GM23338 (cell line): Measurements from ENCODE around the gene NAB2. TPM values are rescaled to one million over a fixed set of nuclear protein-coding genes. Genes with fewer than 3 reads are reported as not detected.

ENCODE experiments used
- ATAC-seq: fragments of 200-7000 bp; cut with Tn5 transposase; 3 replicates; pipeline ENCODE4 v1.9.1; 2020
- DNase-seq: peaks from one replicate; pipeline ENCODE4 v3.0.0-alpha.2; 2015; ENCODE audit warnings: low spot score
- H2AFZ ChIP-seq: fragments of 200-600 bp; sonication (generic); 2 replicates; pipeline ENCODE4 v1.8.0; 2016; ENCODE audit warnings: antibody characterized with exemption, mild to moderate bottlenecking, moderate library complexity
- H3F3A ChIP-seq: fragments of 200-600 bp; sonication (generic); replicated peaks from 2 replicates; pipeline ENCODE4 v1.8.0; 2017; ENCODE audit warnings: antibody characterized with exemption, mixed run types, low read depth
- H3K27ac ChIP-seq: fragments of 200-600 bp; sonication (generic); 2 replicates; pipeline ENCODE4 v1.6.1; 2016; ENCODE audit warnings: low read depth
- H3K27me3 ChIP-seq: fragments of 200-600 bp; sonication (generic); 2 replicates; pipeline ENCODE4 v1.8.0; 2016; ENCODE audit warnings: mild to moderate bottlenecking, mixed run types, moderate library complexity; ENCODE audit not compliant: insufficient read depth
- H3K36me3 ChIP-seq: fragments of 200-600 bp; sonication (generic); 2 replicates; pipeline ENCODE4 v1.8.0; 2016; ENCODE audit warnings: mild to moderate bottlenecking; ENCODE audit not compliant: insufficient read depth
- H3K4me1 ChIP-seq: fragments of 200-600 bp; sonication (generic); 2 replicates; pipeline ENCODE4 v1.8.0; 2016; ENCODE audit warnings: mild to moderate bottlenecking, moderate library complexity; ENCODE audit not compliant: insufficient read depth
- H3K4me2 ChIP-seq: fragments of 200-600 bp; sonication (generic); 2 replicates; pipeline ENCODE4 v1.7.1; 2017; ENCODE audit warnings: mixed run types
- H3K4me3 ChIP-seq: fragments of 200-600 bp; sonication (generic); 2 replicates; pipeline ENCODE4 v1.6.1; 2016; ENCODE audit warnings: mixed run types
- H3K79me2 ChIP-seq: fragments of 200-600 bp; sonication (generic); replicated peaks from 2 replicates; pipeline ENCODE4 v1.8.0; 2017; ENCODE audit warnings: mild to moderate bottlenecking; ENCODE audit not compliant: insufficient read depth
- H3K9me2 ChIP-seq: fragments of 200-600 bp; sonication (generic); 2 replicates; pipeline ENCODE4 v1.8.0; 2017; ENCODE audit not compliant: insufficient read depth
- H4K20me1 ChIP-seq: fragments of 200-600 bp; sonication (generic); replicated peaks from 2 replicates; pipeline ENCODE4 v1.8.0; 2017; ENCODE audit warnings: mild to moderate bottlenecking; ENCODE audit not compliant: insufficient read depth
- H3K27ac Mint-ChIP-seq: 2 replicates; pipeline ENCODE4 v1.8.0; 2020; ENCODE audit warnings: inconsistent platforms, mild to moderate bottlenecking, moderate library complexity, mixed read lengths
- H3K27me3 Mint-ChIP-seq: 3 replicates; pipeline ENCODE4 v1.8.0; 2022; ENCODE audit warnings: low read depth, mild to moderate bottlenecking, moderate library complexity, mixed read lengths, inconsistent platforms; ENCODE audit not compliant: insufficient read depth, poor library complexity
- H3K36me3 Mint-ChIP-seq: 3 replicates; pipeline ENCODE4 v1.8.0; 2021; ENCODE audit warnings: low read depth, mild to moderate bottlenecking, inconsistent platforms, moderate library complexity, mixed read lengths
- H3K4me1 Mint-ChIP-seq: 3 replicates; pipeline ENCODE4 v1.8.0; 2020; ENCODE audit warnings: mild to moderate bottlenecking, inconsistent platforms, mixed read lengths
- H3K4me3 Mint-ChIP-seq: 3 replicates; pipeline ENCODE4 v1.8.0; 2021; ENCODE audit warnings: moderate library complexity, mild to moderate bottlenecking, inconsistent platforms, mixed read lengths
- H3K9me3 Mint-ChIP-seq: 3 replicates; pipeline ENCODE4 v1.8.0; 2020; ENCODE audit warnings: moderate library complexity, mild to moderate bottlenecking, inconsistent platforms, mixed read lengths
- CREB1 ChIP-seq: fragments of 250-450 bp; sonication (Bioruptor Pico); IDR thresholded peaks from 2 replicates; pipeline ENCODE4 v1.5.0; 2020; ENCODE audit warnings: low read depth, mild to moderate bottlenecking, moderate library complexity
- CTCF ChIP-seq, 2 experiments: fragments of 200-600 bp in 1 of 2; sonication (generic) in 1 of 2; conservative IDR thresholded peaks; 2 replicates each; pipeline versions ENCODE4 v1.5.1 to v1.6.1; 2016 to 2017; ENCODE audit warnings: antibody characterized with exemption in 2 of 2, low read depth in 2 of 2, mild to moderate bottlenecking in 2 of 2, moderate library complexity in 1 of 2
- ETS1 ChIP-seq: IDR thresholded peaks from 2 replicates; pipeline ENCODE4 v1.6.1; 2016; ENCODE audit warnings: antibody characterized with exemption
- EZH2 ChIP-seq: fragments of 200-600 bp; sonication (generic); IDR thresholded peaks from one replicate; pipeline ENCODE4 v1.8.0; 2017; ENCODE audit warnings: antibody characterized with exemption, mild to moderate bottlenecking, low read depth; ENCODE audit not compliant: unreplicated experiment
- EZH2phosphoT487 ChIP-seq: fragments of 200-600 bp; sonication (generic); IDR thresholded peaks from one replicate; pipeline ENCODE4 v1.8.1; 2018; ENCODE audit warnings: antibody characterized with exemption; ENCODE audit not compliant: unreplicated experiment
- JUNB ChIP-seq: IDR thresholded peaks from one replicate; pipeline ENCODE4 v1.6.1; 2016; ENCODE audit warnings: antibody characterized with exemption; ENCODE audit not compliant: unreplicated experiment
- NANOG ChIP-seq: IDR thresholded peaks from 2 replicates; pipeline ENCODE4 v1.6.1; 2016; ENCODE audit warnings: antibody characterized with exemption, borderline replicate concordance
- POLR2AphosphoS5 ChIP-seq: IDR thresholded peaks from 2 replicates; pipeline ENCODE4 v1.6.1; 2016; ENCODE audit warnings: antibody characterized with exemption, low read depth
- REST ChIP-seq: IDR thresholded peaks from one replicate; pipeline ENCODE4 v1.6.1; 2018; ENCODE audit warnings: antibody characterized with exemption; ENCODE audit not compliant: unreplicated experiment
- STAT1 ChIP-seq: IDR thresholded peaks from one replicate; pipeline ENCODE4 v1.6.1; 2016; ENCODE audit warnings: antibody characterized with exemption; ENCODE audit not compliant: unreplicated experiment
- ZNF114 ChIP-seq: fragments of 250-450 bp; sonication (Bioruptor Pico); IDR thresholded peaks from 2 replicates; pipeline ENCODE4 v1.5.0; 2020; ENCODE audit warnings: mild to moderate bottlenecking, moderate library complexity
- ZNF331 ChIP-seq: fragments of 250-450 bp; sonication (Bioruptor Pico); IDR thresholded peaks from 2 replicates; pipeline ENCODE4 v1.5.0; 2020; ENCODE audit warnings: low read depth, mild to moderate bottlenecking, moderate library complexity
- ZNF462 ChIP-seq: fragments of 250-450 bp; sonication (Bioruptor Pico); IDR thresholded peaks from 2 replicates; pipeline ENCODE4 v1.5.0; 2020; ENCODE audit warnings: mild to moderate bottlenecking, moderate library complexity
- polyA plus RNA-seq: library from polyadenylated mRNA; unstranded; fragments of >200 nt; fragmentation: Nextera tagmentation; extraction: Ambion mirVana; gene quantifications from 2 replicates; pipeline ENCODE4 v1.2.1, GENCODE V29; 2016
- total RNA-seq: library from RNA; depleted of rRNA; stranded (reverse); fragments of >200 nt; shearing (Covaris generic); gene quantifications from 2 replicates; pipeline ENCODE4 v1.2.3, GENCODE V29; 2014

The NAB2 gene
- total and polyA plus RNA-seq, 2 experiments from 2014 or later = 6.5 to 19.8 TPM

- Mint-ChIP-seq H3K4me1 (peaks cover 18% of the 10 kb centered on the region), H3K9me3 (no peaks in the 10 kb centered on the region), H3K36me3 (peaks cover 39% of the 10 kb centered on the region), H3K4me3 (no peak overlapping the region), H3K27me3 (peaks cover 16% of the 10 kb centered on the region), H3K27ac (no peak overlapping the region)
- H3K4me1 ChIP-seq = peaks cover 10% of the 10 kb centered on the region
- no peaks in the 10 kb centered on the region for H3K79me2 ChIP-seq
- H3K27me3 ChIP-seq = no peaks in the 10 kb centered on the region
- H2AFZ ChIP-seq = no peak overlapping the region
- H4K20me1 ChIP-seq = no peaks in the 10 kb centered on the region
- ATAC-seq (no peak), DNase-seq (no peak)
- no peaks in the 10 kb centered on the region for H3K36me3 ChIP-seq
- no peak overlapping the region for H3K27ac ChIP-seq
- no peaks in the 10 kb centered on the region for H3K9me2 ChIP-seq
- no peak for TF ChIP-seq ETS1
- TF ChIP-seq NANOG = no peak
- no peak for TF ChIP-seq JUNB
- no peak for TF ChIP-seq CREB1 (CRISPR knock-in tag)
- TF ChIP-seq ZNF331 (CRISPR knock-in tag) = no peak
- TF ChIP-seq STAT1 = no peak
- TF ChIP-seq CTCF (conservative IDR thresholded peaks at IDR 0.05; ENCODE audit: low read depth in 2 of 2) = no peak
- no peak for TF ChIP-seq POLR2AphosphoS5
- no peak for TF ChIP-seq REST
- TF ChIP-seq ZNF462 (CRISPR knock-in tag) = no peak
- TF ChIP-seq EZH2 = no peak
- TF ChIP-seq ZNF114 (CRISPR knock-in tag) = no peak
- TF ChIP-seq EZH2phosphoT487 = no peak
- H3K4me3 ChIP-seq = no peak overlapping the region
- no peaks in the 10 kb centered on the region for H3F3A ChIP-seq
- no peak overlapping the region for H3K4me2 ChIP-seq
Observed at GRCh38 chr12:57099766-57100165, 10.9 kb downstream of the NAB2 start.
